GM19025 (cell line): Measurements from ENCODE around the gene OBSCN.

Source experiments
- ATAC-seq: cut with Tn5 transposase; IDR thresholded peaks from one replicate; pipeline ENCODE4 v1.9.1; 2021; ENCODE audit warnings: mild to moderate bottlenecking, low read depth, moderate library complexity; ENCODE audit not compliant: unreplicated experiment

The OBSCN gene

GRCh38 chr1:228299211-228299610, 91.4 kb downstream of the OBSCN start:
- ATAC-seq, result no peak

DNA sequence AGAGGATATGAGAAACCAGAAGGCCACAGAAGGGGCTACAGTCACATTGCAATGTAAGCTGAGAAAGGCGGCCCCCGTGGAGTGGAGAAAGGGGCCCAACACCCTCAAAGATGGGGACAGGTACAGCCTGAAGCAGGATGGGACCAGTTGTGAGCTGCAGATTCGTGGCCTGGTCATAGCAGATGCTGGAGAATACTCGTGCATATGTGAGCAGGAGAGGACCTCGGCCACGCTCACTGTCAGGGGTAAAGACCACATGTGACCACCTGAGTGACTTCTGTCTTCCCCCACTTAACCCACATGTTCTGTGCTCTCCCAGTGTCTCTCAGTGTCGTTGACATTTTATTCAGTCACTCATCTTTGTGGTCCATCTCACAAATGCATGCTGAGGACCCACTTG, 92.1 kb downstream of the OBSCN start:
- ATAC-seq, result no peak

- no peak for ATAC-seq
These were observed 94.2 kb downstream of the OBSCN start for GRCh38 chr1:228302086-228302485.

- no peak for ATAC-seq
These were observed 95.8 kb downstream of the OBSCN start for GRCh38 chr1:228303596-228303995.

GRCh38 chr1:228304225-228304624, 96.4 kb downstream of the OBSCN start:
- no peak for ATAC-seq

- ATAC-seq, result no peak
These were observed 97.0 kb downstream of the OBSCN start for GRCh38 chr1:228304766-228305395.

DNA sequence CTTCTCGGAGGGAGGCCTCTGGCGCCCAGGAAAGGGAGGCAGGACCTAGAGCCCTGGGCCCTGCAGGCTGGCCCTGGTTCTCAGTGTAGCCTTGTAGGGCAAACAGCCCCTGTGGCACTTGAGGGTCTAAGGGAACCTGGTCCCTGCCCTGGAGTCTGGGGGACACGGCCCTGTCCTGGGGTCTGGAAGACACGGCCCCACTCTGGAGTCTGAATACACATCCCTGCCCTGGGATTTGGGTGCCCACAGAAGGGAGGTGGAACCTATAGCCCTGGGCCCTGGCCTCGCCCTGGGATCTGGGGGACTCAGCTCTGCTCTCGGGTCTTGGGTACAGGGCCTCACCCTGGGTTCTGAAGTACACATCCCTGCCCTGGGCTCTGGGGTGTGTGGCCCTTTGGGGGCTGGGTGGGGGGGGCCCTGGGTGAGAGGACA, 97.9 kb downstream of the OBSCN start:
- no peak for ATAC-seq

GRCh38 chr1:228306275-228307217, 98.7 kb downstream of the OBSCN start:
- no peak for ATAC-seq

GRCh38 chr1:228307218-228308023, 99.6 kb downstream of the OBSCN start:
- no peak for ATAC-seq

DNA sequence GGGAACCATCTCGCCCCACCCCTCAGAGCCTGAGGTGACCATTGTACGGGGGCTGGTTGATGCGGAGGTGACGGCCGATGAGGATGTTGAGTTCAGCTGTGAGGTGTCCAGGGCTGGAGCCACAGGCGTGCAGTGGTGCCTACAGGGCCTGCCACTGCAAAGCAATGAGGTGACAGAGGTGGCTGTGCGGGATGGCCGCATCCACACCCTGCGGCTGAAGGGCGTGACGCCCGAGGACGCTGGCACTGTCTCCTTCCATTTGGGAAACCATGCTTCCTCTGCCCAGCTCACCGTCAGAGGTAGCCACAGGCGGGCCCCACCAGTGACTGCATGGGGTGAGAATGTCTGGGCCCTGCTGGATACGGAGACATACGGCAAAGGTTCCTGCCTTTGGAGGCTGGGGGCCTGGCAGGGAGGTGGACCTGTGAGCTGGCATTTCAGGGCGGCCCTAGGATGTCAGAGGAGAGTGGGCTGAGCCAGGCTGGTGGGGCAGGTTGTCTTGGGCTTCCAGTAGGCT, 100.3 kb downstream of the OBSCN start:
- no peak for ATAC-seq

- ATAC-seq, result no peak
These were observed 100.9 kb downstream of the OBSCN start for GRCh38 chr1:228308628-228309325.

- ATAC-seq, result no peak
These were observed 101.7 kb downstream of the OBSCN start for GRCh38 chr1:228309326-228310067.

- no peak for ATAC-seq
These were observed 102.4 kb downstream of the OBSCN start for GRCh38 chr1:228310162-228310792.

DNA sequence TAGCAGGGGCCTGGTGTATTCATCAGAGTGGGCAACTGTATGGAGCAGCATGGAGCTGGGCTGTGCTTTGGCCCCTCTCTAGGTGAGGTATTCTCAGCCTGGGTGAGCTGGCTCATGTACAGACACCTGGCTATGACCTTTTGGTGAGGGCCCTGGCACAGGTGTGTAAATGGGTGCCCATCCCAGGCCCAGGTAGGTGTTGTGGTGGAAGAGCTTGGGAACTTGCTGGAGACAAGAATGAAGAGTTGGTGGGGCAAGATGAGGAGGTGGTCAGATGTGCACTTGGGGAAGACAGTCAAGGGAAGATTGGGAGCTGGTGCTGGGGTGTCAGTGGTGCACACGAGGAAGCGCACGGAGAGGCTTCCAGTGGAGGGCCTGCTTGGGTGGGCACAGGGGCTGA, 103.2 kb downstream of the OBSCN start:
- ATAC-seq, result no peak

- no peak for ATAC-seq
These were observed 104.4 kb downstream of the OBSCN start for GRCh38 chr1:228312136-228312764.

GRCh38 chr1:228313536-228314277, 105.9 kb downstream of the OBSCN start:
- no peak for ATAC-seq

GRCh38 chr1:228314315-228314657, 106.4 kb downstream of the OBSCN start:
- ATAC-seq, result no peak
